SHP77 (cell line): Measurements from ENCODE around the gene HSFX4.
"Not testable (repeated sequence)": the region's sequence is repeated elsewhere in the genome, so short reads cannot be mapped to it uniquely, and the experiment has no call there.

Experiments used
- DNase-seq, 2 experiments: peaks; one replicate each; lab custom pipeline; 2025; lab: John Stamatoyannopoulos, UW

HSFX4 gene

DNA sequence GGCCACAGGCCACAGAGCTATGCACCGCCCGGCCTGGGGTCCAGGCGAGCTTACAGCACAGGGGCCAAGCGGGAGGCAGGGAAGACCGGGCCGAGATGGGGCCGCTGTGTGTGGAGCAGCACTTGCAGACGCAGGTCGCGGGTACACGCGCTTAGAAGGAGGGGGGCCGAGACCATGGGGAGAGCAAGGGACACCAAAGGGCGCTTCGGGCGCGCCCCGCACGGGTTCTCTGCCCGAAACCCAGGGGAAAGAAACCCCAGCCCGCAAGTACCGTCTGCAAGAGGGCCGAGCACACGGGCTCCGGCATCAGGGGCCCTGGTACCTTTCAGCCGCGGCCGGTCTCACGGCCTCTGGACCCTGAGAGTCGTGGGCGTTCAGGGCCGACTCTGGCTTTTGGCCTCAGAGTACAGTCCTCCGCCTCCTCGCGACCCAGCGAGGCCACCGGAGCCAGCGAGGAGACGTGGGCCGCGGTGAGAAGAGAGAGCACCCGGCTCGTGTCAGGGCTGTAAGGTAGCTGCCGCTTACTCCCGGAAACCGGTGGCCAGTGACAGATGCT lies 8.6 kb downstream of the HSFX4 start:
- no peak for DNase-seq

DNA sequence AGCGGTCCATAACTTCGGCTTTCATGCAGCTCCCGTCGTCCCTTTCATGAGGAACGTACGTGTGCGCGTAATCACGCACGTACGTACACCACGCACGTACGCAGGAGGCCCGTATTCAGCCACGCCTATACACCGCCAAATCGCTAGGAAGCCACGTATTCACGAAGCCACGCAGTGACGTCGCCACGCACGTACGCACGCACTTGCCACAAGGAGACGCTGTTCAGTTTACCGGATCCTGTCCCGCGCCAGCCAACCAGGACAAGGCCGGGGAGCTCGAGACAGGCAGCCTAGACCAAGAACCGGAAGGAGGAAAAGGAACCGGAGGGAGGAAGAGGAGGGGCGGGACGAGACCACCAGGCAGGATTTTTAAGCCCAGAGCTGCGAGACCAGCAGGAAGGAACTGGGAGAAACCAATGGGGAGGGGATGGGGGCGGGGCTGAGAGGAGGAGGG lies 9.1 kb downstream of the HSFX4 start, which contains the start of gene EOLA2:
TSS of gene EOLA2 (minus strand) at position 65 of the 454 bp plus-strand sequence. CDS start 4,617 bp downstream, outside the sequence.
- peak; percentile 92 for DNase-seq

DNA sequence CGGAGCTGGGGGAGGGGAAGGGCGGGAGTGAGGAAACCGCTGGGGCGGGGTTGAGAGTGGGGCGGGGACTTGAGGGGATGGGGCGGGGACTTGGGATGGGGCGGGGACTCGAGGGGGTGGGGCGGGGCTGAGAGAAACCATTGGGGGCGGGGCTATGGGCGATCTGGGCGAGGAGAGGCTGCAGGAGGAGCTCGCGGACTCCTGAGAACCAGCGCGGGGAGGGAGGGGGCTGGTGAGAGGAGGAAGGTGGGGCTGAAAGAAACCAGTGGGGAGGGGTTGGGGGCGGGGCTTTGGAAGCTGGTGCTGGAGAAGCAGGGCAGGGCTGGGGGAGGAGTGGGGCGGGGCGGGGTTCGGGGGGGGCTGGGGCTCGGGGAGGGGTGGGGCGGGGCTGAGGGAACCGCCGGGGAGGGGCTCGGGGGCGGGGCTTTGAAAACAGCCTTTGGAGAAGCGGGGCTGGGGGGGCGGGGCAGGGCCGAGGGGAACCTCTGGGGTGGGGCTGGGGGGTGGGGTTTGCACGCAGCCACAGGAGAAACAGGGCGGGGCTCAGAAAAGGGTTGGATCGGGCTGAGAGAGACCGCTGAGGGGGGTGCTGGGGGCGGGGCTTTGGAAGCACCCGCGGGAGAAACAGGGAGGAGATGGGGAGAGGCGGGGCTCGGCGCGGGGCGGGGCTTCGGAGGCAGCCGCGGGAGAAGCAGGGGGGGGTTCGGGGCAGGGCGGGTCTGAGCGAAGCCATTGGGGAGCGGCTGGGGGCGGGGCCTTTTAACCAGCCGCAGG lies 9.7 kb downstream of the HSFX4 start:
- DNase-seq: peak; percentile 67 to 92

DNA sequence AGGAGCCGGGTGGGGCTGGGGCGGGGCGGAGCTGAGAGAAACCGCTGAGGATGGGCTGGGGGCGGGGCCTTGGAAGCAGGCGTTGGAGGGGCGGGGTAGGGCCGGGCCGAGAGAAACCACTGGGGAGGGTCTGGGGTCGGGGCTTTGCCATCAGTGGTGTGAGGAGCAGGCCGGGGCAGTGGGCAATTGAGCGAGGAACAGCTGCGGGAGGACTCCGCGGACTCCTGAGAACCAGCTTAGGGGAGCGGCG lies 10.2 kb downstream of the HSFX4 start:
- DNase-seq: no peak

DNA sequence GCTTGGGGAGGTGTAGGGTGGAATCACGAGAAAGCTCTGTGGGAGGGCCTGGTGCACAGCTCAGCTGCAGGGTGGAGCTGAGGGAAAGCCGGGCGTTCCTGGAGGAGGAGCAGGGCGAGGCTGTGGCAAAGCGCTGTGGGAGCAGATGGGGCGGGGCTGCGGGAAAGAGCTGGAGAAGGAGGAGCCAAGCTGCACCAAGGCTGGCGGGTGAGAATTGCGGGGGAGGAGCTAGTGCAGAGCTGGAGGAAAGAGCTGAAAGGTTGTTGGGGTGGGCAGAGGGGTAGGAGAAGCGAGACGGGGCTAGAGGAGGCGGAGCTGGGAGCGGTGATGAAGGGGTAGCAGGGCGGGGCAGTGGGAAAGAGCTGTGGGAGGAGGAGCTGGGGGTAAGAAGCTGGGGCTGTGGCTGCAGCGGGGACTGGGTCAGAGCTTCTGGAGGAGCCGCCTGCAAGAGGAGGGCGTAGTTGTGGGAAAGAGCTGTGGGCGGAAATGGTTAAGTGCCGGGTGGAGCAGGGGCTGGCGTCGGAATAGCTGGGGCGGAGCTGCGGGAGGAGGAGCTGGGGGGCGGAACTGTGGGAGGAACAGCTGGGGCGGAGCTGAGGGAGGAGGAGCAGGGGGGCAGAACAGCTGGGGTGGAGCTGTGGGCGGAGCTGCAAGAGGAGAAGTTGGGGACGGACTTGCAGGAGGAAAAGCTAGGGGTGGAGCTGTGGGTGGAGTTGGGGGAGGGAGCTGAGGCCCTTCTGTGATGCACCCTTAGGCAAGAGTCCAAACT lies 10.7 kb downstream of the HSFX4 start:
- peak; percentile 76 to 81 for DNase-seq

DNA sequence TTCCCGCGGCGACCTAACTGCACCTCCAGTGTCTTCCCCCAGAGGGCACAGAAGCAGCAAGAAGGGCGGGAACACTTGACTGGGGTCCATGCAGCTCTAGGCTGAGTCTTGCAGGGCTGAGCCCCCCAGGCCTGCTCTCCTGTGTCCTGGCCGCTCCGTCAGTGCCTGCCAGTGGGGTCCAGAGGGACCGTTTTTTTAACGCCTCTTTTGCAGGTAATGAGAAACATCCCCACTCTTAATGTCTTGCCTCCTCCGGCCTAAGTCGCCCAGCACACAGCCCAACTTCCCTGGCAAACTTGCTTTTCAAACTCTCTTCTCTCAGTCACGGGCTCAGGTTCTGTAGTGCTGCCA lies 11.3 kb downstream of the HSFX4 start:
- not testable (repeated sequence) for DNase-seq

DNA sequence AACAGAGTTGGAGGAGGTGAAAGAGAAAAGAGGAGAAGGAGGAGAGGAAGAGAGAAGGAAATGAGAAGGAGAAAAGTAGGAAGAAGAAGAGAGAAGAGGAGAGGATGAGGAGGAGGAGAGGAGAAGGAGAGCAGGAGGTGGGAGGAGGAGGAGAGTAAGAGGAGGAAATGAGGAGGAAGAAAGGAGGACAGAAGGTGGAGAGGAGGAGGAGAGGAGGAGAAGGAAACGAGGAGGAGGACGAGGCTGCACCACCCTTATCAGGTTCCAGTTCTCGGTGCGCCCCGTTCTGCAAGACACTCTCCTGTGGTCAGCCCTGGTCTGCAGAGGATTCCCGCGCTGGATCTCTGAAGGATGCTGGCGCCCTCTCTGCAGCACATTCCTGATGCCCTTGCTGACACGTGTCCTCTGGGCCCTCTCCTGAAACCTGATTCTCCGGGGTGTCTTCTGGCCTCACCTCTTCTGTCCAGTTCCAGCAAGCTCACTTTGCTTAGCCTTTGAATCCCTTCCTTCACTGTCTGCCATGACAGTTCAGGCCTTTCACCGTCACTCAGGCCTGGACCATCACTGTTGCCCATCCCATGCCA lies 15.8 kb downstream of the HSFX4 start:
- not testable (repeated sequence) for DNase-seq

DNA sequence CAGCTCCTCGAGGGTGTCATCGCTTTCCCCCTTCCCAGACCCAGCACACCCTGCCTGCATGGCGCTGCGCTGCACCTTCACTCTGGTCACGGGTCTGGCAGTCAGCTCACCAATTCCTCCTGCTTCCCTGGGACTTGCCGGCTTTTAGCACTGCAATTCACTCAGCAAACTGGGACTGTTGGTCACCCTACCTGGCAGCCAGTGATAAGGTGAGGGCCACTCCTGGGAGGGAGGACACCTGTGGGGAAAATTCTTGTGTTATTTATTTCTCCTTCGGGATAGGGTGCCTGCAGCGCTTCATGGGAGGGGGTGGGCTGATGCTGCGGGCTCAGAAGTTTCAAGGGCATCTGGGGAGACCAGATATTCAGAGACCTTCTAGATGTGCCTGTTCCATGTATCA lies 16.4 kb downstream of the HSFX4 start:
- not testable (repeated sequence) for DNase-seq

DNA sequence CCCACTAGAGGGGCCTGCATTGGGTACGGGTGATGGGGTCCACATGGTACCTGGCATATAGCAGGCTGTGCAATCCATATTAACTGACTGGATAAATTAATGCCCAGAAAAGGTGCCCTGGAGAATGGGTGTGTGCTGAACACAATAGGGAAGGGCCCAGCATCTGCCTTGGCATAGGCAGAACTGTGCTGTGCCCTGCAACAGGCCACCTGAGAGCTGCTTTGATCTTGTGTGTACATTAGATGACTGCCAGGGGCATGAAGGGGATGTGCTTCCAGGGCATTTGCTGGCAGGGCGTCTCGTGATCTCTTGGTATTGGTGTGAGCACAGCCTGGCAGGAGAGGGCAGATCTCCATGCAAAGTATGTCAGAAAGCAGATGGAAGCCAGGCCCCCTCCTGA lies 17.6 kb downstream of the HSFX4 start:
- DNase-seq: not testable (repeated sequence)

DNA sequence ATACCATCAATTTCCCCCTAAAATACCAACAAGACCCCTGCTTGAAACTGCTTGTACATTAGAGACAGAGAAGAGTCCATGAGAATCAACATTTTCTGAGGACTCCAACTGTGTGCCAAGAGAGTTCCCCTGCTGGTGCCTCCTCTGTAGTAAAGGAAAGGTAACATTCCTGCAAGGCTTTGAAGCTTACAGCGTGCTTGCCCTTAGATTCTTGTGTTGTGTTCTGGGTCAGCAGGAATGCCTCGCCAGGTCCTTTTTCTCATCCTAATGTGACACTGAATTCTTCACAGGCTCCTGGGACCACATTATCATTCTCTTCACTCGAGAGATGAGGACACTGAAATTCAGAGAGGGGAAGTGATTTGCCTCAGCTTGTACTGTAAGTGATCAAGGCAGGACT lies 18.6 kb downstream of the HSFX4 start:
- DNase-seq: no peak

DNA sequence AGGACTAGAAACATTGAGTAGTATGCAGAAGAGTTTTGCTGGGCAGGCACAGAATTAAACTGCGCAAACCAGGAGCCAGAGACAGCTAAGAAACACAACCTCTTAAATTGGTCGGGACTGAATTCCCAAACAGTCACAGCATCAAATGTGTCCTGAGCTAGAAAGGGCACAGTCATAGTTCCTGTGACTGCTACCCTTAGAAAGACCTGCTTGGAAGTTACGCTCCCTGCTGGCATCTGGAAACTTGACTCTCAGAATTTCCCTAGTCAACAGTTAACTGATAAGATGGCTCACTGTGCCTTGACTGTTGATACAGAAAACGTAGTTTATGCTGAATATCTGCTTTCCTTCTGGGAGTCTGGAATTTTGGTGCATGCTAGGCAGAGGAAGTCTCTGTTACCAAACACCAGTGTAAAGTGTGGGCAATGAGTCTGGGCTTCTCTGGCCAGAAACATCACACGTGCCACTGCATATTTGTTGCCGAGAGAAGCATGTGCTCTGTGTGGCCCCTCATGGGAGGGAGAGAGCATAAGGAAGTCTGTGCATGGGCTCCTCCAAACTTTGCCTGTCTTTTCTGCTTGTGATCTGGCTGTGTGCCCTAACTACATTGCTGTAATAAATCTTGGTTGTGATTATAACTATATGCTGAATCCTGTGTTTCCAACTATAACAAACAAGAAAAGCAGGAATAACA lies 20.5 kb downstream of the HSFX4 start:
- DNase-seq: no peak

DNA sequence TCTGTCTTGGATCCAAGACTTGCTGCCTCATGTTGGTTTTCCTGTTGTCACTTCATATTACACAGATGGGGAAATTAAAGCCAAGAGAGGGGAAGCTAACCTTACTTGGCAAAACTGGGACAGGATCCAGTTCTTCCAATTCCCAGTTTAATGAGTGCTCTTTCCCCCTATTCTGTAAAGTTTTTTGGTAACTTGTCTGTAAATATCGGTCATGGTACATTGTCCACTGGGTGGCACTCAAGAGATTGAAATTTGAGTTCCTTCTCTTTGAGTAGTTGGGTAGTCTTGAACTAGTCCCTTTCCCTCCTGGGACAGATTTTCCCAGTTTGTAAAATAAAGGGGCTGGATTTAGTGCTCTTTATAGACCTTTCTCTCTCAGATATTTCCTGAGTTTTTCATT lies 21.3 kb downstream of the HSFX4 start:
- DNase-seq: peak; percentile 0 to 9

DNA sequence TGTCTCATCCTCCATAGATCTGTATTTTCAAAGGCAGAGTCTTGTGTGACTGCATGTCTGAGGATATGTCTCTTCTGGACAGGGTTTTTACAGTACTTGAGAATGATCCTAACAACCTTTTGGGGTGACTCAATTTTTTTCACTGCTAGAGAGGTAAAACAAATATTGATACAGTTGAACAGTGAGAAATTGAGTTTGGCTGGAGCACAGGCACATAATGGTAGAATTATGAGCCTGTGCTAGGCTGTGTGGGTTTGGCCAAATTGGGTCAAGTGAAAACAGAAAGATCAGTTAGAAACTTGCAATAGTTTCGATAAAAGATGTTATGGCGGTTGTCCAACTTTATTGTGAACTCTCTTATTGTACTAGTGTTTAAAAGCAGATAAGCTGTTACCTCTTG lies 32.2 kb downstream of the HSFX4 start:
- DNase-seq: no peak

DNA sequence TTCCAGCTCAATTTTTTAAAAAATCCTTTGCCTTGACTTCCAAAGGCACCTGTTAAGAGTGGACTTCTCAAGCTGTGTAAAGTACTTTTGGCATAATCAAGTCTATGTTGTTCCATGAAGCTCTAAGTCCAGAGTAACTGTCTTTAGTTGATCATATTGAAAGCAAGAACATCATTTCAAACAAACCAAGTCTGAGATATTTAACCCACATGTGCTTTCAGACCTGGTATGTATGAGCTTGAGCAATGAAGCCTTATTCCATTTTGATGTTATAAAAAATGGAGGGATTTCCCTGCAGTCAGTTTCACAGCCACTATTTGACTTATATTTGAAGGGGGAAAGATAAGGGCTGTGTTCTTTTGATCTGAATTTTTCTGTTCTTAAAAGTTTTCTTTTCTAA lies 32.6 kb downstream of the HSFX4 start:
- no peak for DNase-seq

DNA sequence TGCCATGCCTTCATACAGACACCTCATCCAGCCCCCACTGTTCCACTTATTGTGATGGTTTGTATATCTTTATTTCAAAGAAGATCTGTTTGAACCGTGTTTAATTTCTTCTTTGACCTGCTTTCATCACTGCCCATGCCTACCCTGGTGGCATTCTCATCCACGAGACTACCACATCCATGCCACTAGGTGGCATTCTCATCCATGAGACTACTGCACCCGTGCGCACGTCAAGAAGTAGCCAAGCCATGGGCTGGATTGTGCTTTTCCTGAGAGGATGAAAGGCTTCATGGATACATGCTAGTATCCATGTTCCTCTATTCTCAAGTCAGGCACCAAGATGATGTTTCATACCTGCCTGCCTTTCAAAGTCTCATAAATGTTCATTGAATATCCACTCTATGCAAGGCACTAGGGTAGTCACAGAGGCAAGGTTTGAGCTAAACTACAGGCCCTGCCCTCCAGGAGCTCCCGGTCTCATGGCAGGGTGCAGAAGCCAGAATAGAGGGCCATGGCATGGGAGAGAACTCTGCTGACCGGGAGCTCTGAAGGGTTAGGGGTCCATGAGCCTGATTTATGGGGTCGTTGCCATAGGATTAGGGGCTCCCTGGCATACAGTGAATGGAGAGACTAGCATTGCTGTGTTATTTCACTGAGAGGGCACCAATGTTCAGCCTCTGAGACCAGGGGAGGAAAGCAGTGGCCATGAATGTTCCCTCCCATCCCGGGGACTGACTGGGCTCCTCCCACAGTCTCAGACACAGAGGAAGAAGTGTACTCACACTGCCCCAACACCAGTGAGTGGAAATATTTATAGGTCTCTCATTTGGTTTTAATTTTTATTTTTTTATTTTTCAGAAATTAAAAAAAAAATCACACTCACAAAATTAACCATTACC lies 33.7 kb downstream of the HSFX4 start:
- DNase-seq: peak; percentile 7 to 24

DNA sequence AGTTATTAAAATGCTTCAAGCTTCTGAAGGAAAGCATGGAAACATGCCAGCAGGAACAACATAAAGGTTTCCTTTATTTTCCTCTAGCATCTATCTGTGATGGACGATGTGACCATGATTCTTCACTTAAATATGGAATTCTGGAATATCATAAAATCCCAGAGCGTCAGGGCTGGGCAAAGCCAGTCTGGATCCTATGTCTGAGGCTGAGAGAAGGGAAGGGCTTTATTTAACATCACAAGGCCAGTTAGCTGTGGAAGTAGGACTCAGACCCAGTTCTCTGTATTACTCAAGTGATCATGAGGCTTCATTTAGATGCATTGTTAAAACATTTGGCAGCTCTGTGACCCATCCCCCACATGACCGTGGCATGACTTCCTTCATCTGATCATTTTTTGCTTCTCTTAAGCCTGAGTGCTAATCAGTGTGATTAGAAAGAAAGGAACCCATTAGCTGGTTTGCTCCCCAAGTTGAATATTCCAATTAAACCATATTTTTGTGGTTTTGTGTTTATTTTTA lies 49.8 kb downstream of the HSFX4 start:
- no peak for DNase-seq
